ENCODE measurements around the gene HIBADH. TPM values are rescaled to one million over a fixed set of nuclear protein-coding genes. Genes with fewer than 3 reads are reported as not detected.
A peak's percentile ranks its signal among the peaks of the same experiment; 100 is the strongest.
"Not testable (repeated sequence)": the region's sequence is repeated elsewhere in the genome, so short reads cannot be mapped to it uniquely, and the experiment has no call there.

Gene HIBADH
- total RNA-seq, 2 experiments from 2014 or later, result 13.1 to 13.3 TPM

DNA sequence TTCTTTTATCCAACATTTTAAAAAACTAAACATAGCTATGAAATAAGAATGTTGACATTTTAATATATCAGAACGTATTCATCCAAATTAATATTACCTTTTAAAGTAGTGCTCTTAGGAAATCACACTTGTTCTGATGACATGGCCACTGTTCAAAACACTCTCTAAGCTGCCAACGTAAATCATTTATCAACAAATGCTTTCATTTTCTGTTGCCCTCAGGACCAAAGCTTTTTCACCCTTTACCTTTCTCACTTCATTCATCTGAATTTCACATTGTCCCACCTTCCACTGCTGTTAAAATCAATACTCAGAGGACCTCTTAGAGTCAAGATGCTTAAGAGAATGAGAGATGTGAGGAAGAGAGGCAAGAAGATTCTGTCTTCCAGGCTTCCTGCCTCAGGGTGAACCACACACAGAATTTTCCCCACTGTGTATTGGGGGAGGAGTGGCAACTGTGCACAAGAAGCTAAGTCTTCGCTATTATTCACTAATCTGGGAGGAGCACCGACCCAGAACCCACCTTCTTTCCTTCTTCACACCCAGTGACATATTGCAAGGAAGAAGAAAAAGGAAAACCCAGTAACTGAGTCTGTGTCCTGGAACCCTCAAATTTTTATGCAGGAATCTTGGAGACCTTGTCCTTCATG is 21.0 kb downstream of the HIBADH start:
- peaks cover 13% of the 10 kb centered on the region for H3K36me3 Mint-ChIP-seq (ENCODE audit: low read depth)
- CTCF ChIA-PET, result interaction anchor here (0.7 to 1.5 kb wide), 5 partner anchors 10 to 1651 kb away, joined by 3 to 6 read pairs (median 3); no protein-coding TSS in a partner anchor
- H3K27ac Mint-ChIP-seq, result no peak overlapping the region
- H3K4me1 Mint-ChIP-seq, result peaks cover 19% of the 10 kb centered on the region
- POLR2A ChIA-PET, result interaction anchor here (0.7 to 2.8 kb wide), 2 partner anchors 21 kb away, joined by 3 to 11 read pairs; partner anchors contain the start of gene HIBADH
- no peak overlapping the region for H3K4me3 Mint-ChIP-seq
- DNase-seq, result no peak
- H3K9me3 Mint-ChIP-seq, result no peaks in the 10 kb centered on the region
- no peaks in the 10 kb centered on the region for H3K27me3 Mint-ChIP-seq

DNA sequence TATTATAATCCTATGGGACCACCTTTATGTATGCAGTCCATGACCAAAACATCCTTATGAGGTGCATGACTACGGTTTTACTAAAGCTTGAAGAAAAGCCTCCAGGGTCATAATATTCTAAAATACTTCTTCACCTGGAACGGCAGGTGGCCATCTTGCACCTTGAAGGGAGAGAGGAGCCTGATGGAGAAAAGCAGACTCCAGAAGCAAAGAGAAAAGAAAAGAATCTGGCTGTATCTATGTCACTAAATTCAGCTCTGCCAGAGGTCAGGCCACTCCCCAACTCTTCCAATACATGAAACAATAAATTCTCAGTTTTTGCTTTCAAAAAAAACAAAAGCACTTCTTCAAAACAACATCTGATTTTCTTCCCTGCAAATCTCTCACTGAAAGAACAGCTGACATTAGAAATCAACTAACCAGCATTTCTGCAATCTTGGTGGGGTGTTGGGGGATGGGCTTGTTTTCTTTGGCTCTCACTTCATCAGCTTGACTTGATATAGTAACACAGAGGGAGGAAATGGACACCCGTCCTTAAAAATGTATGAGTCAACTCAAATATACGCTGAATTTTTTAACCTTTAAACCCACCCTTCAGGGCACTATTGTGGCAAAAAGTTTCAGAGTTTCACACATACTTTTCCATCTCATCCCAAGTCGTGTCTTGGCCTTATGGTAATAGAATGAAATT is 21.7 kb downstream of the HIBADH start:
- Mint-ChIP-seq H3K27me3 (no peaks in the 10 kb centered on the region), H3K9me3 (no peaks in the 10 kb centered on the region), H3K4me3 (no peak overlapping the region), H3K4me1 (peaks cover 25% of the 10 kb centered on the region), H3K27ac (no peak overlapping the region), H3K36me3 (ENCODE audit: low read depth) (peaks cover 13% of the 10 kb centered on the region)
- no peak for DNase-seq
- POLR2A ChIA-PET, result interaction anchor here (0.7 kb wide), 1 partner anchor 22 kb away, joined by 3 read pairs; the partner anchor contains the start of gene HIBADH
- CTCF ChIA-PET, result interaction anchor here (1.3 to 1.5 kb wide), 2 partner anchors 9 to 35 kb away, joined by 3 to 6 read pairs; no protein-coding TSS in a partner anchor

DNA sequence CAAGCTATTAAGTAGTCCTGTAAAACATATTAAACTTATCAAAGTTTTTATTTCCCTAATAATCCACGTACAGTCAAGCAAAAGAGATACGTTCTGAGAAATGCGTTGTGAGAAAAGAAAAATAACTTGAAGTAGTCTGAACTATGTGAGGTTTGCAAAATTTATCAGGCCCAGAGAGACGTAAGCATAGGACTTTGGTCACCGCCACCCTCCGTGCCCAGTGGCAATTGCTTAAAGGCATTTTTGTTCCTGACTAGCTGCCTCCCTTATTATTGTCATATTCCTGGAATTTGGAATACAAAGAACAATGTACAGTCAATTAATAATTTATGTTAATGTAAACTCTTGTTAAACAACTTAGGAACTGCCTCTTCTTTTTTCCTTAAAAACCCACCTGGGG is 22.8 kb downstream of the HIBADH start:
- Mint-ChIP-seq H3K4me1 (peaks cover 30% of the 10 kb centered on the region), H3K27ac (no peak overlapping the region), H3K27me3 (no peaks in the 10 kb centered on the region), H3K4me3 (no peak overlapping the region), H3K9me3 (no peaks in the 10 kb centered on the region), H3K36me3 (ENCODE audit: low read depth) (peaks cover 15% of the 10 kb centered on the region)
- ChIA-PET POLR2A (no interaction called here), CTCF (interaction anchor here (1.5 kb wide), 1 partner anchor 8 kb away, joined by 6 read pairs; no protein-coding TSS in a partner anchor)
- DNase-seq, result no peak

DNA sequence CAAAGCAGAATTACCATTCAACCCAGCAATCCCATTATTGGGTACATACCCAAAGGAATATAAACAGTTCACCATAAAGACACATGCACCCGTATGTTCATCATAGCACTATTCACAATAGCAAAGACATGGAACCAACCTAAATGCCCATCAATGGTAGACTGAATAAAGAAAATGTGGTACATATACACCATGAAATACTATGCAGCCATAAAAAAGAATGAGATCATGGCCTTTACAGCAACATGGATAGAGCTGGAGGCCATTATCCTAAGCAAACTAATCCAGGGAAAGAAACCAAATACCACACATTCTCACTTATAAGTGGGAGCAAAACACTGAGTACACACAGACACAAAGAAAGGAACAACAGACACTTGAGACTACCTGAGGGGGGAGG is 23.6 kb downstream of the HIBADH start:
- DNase-seq, H3K27ac Mint-ChIP-seq, H3K9me3 Mint-ChIP-seq, POLR2A ChIA-PET, H3K4me3 Mint-ChIP-seq, H3K27me3 Mint-ChIP-seq, CTCF ChIA-PET: not testable (repeated sequence)
- peaks cover 35% of the 10 kb centered on the region for H3K4me1 Mint-ChIP-seq
- H3K36me3 Mint-ChIP-seq (ENCODE audit: low read depth), result peaks cover 13% of the 10 kb centered on the region

DNA sequence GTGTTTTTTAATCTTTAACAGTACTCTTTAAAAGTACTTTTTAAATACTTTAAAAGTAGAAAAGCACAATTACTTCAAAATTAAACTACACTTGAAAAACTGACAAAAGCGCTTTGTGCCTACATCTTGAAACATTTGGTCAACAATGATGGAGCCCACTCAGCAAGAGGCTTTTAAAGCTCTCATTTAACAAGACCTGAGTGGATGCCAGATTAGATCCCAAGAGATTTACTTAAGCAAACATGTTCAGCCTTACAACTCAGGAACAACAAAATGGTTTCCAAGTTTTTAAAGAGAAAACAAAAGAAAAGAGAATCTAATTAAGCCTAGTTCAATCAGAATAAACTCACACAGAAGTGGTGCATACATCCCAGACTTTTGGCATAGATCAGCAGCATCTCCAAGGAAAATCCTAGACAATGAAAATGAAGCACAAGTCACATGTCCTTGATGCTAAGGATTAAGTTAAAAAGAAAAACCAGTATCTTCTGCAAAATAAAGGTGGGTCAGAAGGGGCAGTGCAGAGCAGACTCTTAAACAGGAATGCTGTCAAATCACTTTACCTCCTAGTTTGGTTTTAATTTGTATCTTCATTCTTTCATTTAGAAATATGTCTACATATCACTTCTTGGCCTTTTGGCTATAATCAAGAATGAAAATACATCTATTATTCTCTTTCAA is 26.2 kb downstream of the HIBADH start:
- Mint-ChIP-seq H3K4me3 (no peak overlapping the region), H3K36me3 (ENCODE audit: low read depth) (peaks cover 13% of the 10 kb centered on the region), H3K4me1 (peaks cover 32% of the 10 kb centered on the region), H3K9me3 (no peaks in the 10 kb centered on the region), H3K27me3 (no peaks in the 10 kb centered on the region), H3K27ac (no peak overlapping the region)
- DNase-seq, result no peak
- CTCF ChIA-PET, result no interaction called here
- POLR2A ChIA-PET, result no interaction called here

DNA sequence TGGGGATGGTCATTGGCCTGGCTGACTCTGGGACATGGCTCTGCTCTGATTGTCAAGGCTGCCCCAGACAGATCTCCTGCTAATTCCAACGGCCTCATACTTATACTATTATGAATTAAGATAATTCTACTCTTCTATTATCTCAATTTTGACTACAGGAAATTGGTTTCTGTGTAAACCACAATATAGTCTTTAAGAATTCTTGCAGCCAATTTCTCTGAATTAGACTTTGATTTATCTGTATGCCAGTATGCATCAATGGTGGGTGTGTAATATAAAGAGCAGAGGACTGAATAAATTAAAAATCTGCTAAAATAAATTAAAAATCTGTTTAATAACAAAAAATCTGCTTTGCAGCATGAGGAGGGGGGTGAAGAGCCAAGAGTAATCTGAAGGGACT is 27.0 kb downstream of the HIBADH start:
- H3K4me1 Mint-ChIP-seq, result peaks cover 27% of the 10 kb centered on the region
- H3K27ac Mint-ChIP-seq, result peak overlapping the region; percentile 10
- CTCF ChIA-PET, result interaction anchor here (1.0 kb wide), 1 partner anchor 9 kb away, joined by 3 read pairs; no protein-coding TSS in a partner anchor
- H3K4me3 Mint-ChIP-seq, result no peak overlapping the region
- H3K9me3 Mint-ChIP-seq, result no peaks in the 10 kb centered on the region
- H3K27me3 Mint-ChIP-seq, result no peaks in the 10 kb centered on the region
- POLR2A ChIA-PET, result no interaction called here
- no peak for DNase-seq
- H3K36me3 Mint-ChIP-seq (ENCODE audit: low read depth), result peaks cover 10% of the 10 kb centered on the region

DNA sequence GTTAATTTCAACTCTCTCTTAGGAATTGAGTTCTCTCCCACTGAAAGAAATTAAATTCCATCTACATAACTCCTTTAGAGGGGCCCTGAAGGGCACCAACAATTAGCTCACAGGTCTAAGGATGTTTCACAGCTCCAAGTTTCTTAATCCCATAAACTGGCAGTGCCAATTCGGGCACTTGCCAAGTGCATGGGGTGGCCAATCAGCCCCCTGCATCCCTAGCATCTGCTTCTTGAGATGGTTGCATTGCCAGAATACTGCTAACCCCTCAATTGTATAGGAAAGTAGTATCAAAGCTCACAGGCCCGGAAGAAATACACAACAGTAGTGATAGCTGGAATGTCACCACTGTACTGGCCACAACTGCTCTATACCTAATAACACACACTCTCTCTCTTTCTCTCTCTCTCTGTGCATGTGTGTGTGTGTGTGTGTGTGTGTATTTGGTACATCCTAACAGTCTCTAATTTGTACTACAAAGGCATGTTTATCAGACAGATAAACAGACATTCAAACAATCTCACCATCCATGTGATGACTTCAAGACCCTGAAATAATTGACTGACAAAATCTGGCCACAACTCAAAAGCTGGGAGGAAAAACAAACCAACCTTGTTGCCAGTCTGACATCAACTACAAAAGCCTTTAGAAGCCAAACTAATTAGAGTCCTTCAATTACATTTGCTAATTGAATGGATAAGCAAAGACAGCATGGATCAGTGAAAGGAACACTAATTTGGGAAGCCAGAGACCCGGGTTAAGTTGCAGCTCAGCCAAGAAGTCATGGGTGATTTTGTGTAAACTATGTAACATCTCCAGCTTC is 27.8 kb downstream of the HIBADH start:
- ChIA-PET CTCF (interaction anchor here (0.9 to 1.0 kb wide), 2 partner anchors 10 to 28 kb away, joined by 3 read pairs; partner anchors contain the start of gene HIBADH), POLR2A (interaction anchor here (0.7 kb wide), 1 partner anchor 1456 kb away, joined by 3 read pairs; no protein-coding TSS in a partner anchor)
- peak overlapping the region; percentile 29 for H3K27ac Mint-ChIP-seq
- no peak for DNase-seq
- no peaks in the 10 kb centered on the region for H3K27me3 Mint-ChIP-seq
- H3K9me3 Mint-ChIP-seq, result no peaks in the 10 kb centered on the region
- peaks cover 10% of the 10 kb centered on the region for H3K36me3 Mint-ChIP-seq (ENCODE audit: low read depth)
- H3K4me3 Mint-ChIP-seq, result no peak overlapping the region
- peaks cover 27% of the 10 kb centered on the region for H3K4me1 Mint-ChIP-seq

DNA sequence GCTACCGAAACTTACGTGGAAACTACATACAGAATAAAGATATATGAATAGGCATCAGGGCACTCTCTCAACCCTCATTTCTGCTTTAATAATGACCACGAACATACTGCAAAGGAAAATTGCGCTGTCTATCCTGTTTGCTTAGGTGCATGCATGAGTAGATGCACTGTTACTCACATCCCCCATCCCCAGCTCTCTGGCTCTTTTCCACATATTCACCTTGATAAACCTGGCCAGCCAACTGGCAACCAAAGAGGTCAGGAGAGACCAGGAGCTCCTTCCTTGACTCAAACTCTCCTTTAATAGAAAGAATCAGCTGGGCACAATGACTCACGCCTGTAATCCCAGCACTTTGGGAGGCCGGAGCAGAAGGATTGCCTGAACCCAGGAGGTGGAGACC is 29.6 kb downstream of the HIBADH start:
- DNase-seq, result no peak
- H3K27ac Mint-ChIP-seq, result no peak overlapping the region
- H3K9me3 Mint-ChIP-seq, result no peaks in the 10 kb centered on the region
- POLR2A ChIA-PET, result interaction anchor here (1.6 kb wide), 1 partner anchor 30 kb away, joined by 8 read pairs; the partner anchor contains the start of gene HIBADH
- H3K4me1 Mint-ChIP-seq, result peaks cover 26% of the 10 kb centered on the region
- CTCF ChIA-PET, result no interaction called here
- no peak overlapping the region for H3K4me3 Mint-ChIP-seq
- H3K36me3 Mint-ChIP-seq (ENCODE audit: low read depth), result peaks cover 3% of the 10 kb centered on the region
- no peaks in the 10 kb centered on the region for H3K27me3 Mint-ChIP-seq

DNA sequence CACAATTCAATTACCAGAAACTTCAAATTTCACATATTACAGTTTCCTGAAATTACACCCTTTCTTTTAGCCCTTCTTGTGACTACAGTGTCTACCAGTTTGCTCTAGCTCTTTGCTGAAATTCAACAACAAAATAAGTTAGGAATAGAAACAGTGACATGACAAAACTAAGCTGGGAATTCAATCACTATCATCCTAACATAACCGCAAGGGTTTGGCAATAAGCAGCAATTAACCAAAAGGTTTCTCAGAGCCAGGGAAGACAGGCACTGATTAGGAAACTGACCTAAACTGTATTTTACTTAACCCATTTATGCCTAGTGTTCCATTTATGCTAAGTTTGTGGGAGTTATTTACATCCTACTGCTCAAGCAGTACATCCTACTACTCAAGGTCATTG is 31.3 kb downstream of the HIBADH start:
- H3K9me3 Mint-ChIP-seq, result no peaks in the 10 kb centered on the region
- peaks cover 20% of the 10 kb centered on the region for H3K4me1 Mint-ChIP-seq
- H3K27ac Mint-ChIP-seq, result no peak overlapping the region
- CTCF ChIA-PET, result no interaction called here
- peaks cover 6% of the 10 kb centered on the region for H3K36me3 Mint-ChIP-seq (ENCODE audit: low read depth)
- DNase-seq, result no peak
- no peak overlapping the region for H3K4me3 Mint-ChIP-seq
- POLR2A ChIA-PET, result no interaction called here
- no peaks in the 10 kb centered on the region for H3K27me3 Mint-ChIP-seq

DNA sequence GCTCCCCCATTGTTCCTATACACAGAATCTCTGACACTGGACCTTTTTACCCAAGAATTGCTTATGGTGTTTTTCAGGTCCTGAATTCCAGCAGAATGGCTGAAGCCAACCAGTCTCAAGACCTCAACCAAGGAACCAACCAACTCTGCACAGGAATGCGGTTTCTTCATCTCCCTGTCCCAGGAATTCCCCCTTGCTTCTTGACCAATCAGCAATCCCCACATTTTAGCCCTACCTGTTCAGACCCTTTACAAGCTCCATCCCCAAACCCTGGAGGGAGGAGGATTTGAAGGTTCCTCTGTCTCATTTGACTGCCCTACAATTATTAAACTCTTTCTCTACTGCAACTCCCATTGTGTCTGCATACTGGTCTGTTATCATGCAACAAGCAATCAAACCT is 35.5 kb downstream of the HIBADH start:
- CTCF ChIA-PET, result no interaction called here
- Mint-ChIP-seq H3K27me3 (no peaks in the 10 kb centered on the region), H3K4me1 (no peaks in the 10 kb centered on the region), H3K27ac (no peak overlapping the region), H3K9me3 (peaks cover 3% of the 10 kb centered on the region), H3K36me3 (ENCODE audit: low read depth) (peaks cover 16% of the 10 kb centered on the region), H3K4me3 (no peak overlapping the region)
- POLR2A ChIA-PET, result no interaction called here
- DNase-seq, result no peak

DNA sequence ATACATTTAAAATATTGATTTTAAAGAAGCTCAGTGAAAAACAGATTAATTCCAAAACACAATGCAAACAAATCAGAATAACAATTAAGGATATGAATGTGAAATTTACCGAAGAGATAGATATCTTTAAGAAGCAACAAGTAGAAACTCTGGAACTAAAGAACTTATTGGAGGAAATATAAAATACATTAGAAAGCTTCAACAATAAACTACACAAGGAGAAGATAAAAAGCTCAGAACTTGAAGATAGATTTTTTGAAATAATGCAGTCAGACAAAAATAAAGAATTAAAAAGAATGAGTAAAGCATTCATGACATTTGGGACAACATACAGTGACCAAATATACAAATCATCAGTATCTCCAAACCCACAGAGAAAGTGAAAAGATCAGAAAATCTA is 43.2 kb downstream of the HIBADH start:
- H3K27ac Mint-ChIP-seq, result no peak overlapping the region
- POLR2A ChIA-PET, result interaction anchor here (1.0 kb wide), 1 partner anchor 10 kb away, joined by 3 read pairs; no protein-coding TSS in a partner anchor
- H3K36me3 Mint-ChIP-seq (ENCODE audit: low read depth), result peaks cover 40% of the 10 kb centered on the region
- CTCF ChIA-PET, result no interaction called here
- peaks cover 32% of the 10 kb centered on the region for H3K9me3 Mint-ChIP-seq
- no peaks in the 10 kb centered on the region for H3K4me1 Mint-ChIP-seq
- DNase-seq, result no peak
- H3K4me3 Mint-ChIP-seq, result no peak overlapping the region
- H3K27me3 Mint-ChIP-seq, result no peaks in the 10 kb centered on the region

DNA sequence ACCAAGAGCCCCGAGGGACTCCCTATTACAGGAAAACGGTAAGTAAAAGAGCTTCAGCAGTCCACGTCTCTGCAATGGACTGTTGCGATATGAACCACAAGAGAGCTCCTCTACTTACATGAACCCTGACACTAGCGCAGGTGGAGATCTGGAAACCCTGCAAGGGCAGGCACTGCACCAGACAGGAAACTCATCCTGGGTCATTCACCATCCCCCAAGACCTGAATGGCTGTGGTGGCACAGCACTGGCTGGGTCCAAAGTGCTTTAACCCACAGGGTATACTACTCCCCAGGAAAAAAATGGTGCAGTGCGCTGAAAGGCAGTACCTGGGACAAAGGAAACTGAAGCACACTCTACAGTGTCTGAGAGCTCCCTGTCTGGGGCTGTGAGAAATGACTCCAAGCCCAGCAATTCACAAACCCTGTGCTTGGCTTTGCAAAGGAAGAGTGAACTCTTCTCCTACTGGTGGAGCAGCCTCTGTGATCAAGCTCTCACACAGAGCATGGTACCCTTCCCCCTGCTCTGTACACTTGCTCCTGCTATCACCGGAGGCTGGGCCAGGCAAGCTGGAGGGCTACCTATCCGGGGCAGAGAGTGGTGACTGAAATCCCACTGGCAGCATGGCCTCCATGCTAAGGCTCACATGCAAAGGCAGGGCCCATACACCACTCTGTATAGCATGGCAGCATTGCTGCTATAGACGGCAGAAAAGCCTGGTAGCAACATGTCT is 44.9 kb downstream of the HIBADH start:
- H3K27me3 Mint-ChIP-seq, result no peaks in the 10 kb centered on the region
- no peak overlapping the region for H3K4me3 Mint-ChIP-seq
- H3K4me1 Mint-ChIP-seq, result no peaks in the 10 kb centered on the region
- H3K9me3 Mint-ChIP-seq, result peaks cover 32% of the 10 kb centered on the region
- H3K27ac Mint-ChIP-seq, result no peak overlapping the region
- CTCF ChIA-PET, result no interaction called here
- H3K36me3 Mint-ChIP-seq (ENCODE audit: low read depth), result peaks cover 33% of the 10 kb centered on the region
- no peak for DNase-seq
- POLR2A ChIA-PET, result no interaction called here
